Right lobe of liver (tissue), 4 donors: ENCODE data around the gene HAUS2.

Experiments
- CTCF ChIP-seq, 4 donors: fragments of 200-600 bp in 3 of 4; fragments of 450-650 bp in 1 of 4; IDR thresholded peaks; one replicate each; pipeline versions ENCODE4 v1.5.1 to v1.8.0; 2016 to 2022; ENCODE audit warnings: antibody characterized with exemption in 4 of 4, mild to moderate bottlenecking in 2 of 4
- POLR2A ChIP-seq: fragments of 450-650 bp; IDR thresholded peaks from one replicate; pipeline ENCODE4 v1.6.1; 2017; ENCODE audit warnings: antibody characterized with exemption, mild to moderate bottlenecking
- donor health status: DM: no; HTN: no; CAD: no.
- donor health status: DM: no; HTN: no; CAD: no.
- donor health status: DM: no; HTN: yes; CAD: no.

GRCh38 chr15:42528970-42529369 is 19.7 kb upstream of the HAUS2 start:
- TF ChIP-seq CTCF (IDR thresholded peaks at IDR 0.05) (no peak), POLR2A (no peak)
